ENCODE measurements around the gene ASTN2.

GRCh38 chr9:117400171-117400570 is 14.7 kb downstream of the ASTN2 start:
- TF ChIP-seq, protein P1, sequence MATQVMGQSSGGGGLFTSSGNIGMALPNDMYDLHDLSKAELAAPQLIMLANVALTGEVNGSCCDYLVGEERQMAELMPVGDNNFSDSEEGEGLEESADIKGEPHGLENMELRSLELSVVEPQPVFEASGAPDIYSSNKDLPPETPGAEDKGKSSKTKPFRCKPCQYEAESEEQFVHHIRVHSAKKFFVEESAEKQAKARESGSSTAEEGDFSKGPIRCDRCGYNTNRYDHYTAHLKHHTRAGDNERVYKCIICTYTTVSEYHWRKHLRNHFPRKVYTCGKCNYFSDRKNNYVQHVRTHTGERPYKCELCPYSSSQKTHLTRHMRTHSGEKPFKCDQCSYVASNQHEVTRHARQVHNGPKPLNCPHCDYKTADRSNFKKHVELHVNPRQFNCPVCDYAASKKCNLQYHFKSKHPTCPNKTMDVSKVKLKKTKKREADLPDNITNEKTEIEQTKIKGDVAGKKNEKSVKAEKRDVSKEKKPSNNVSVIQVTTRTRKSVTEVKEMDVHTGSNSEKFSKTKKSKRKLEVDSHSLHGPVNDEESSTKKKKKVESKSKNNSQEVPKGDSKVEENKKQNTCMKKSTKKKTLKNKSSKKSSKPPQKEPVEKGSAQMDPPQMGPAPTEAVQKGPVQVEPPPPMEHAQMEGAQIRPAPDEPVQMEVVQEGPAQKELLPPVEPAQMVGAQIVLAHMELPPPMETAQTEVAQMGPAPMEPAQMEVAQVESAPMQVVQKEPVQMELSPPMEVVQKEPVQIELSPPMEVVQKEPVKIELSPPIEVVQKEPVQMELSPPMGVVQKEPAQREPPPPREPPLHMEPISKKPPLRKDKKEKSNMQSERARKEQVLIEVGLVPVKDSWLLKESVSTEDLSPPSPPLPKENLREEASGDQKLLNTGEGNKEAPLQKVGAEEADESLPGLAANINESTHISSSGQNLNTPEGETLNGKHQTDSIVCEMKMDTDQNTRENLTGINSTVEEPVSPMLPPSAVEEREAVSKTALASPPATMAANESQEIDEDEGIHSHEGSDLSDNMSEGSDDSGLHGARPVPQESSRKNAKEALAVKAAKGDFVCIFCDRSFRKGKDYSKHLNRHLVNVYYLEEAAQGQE (IDR thresholded peaks at IDR 0.05; ENCODE audit: insufficient read depth in 1 of 2, low read depth in 2 of 2, low read length in 2 of 2) = no peak
- TF ChIP-seq POLR2AphosphoS5 (IDR thresholded peaks at IDR 0.05; ENCODE audit: low read depth, low read length) (no peak), SIN3A (IDR thresholded peaks at IDR 0.05; ENCODE audit: borderline replicate concordance, insufficient read depth, low read length) (no peak), TAF1 (IDR thresholded peaks at IDR 0.05; ENCODE audit: borderline replicate concordance, insufficient read depth, low read length) (no peak)

All from PFSK-1 (cell line).